Neural cell (in vitro differentiated cells): ENCODE results near the gene EMC9.

ENCODE experiments used
- CTCF ChIP-seq: fragments of 450-650 bp; IDR thresholded peaks from 2 replicates; pipeline ENCODE4 v1.5.1; 2014; ENCODE audit warnings: antibody characterized with exemption, mild to moderate bottlenecking, moderate library complexity; ENCODE audit not compliant: poor library complexity, severe bottlenecking
- EZH2 ChIP-seq: fragments of 200-600, 300-800 bp; shearing (Covaris generic), sonication (generic); IDR thresholded peaks from 2 replicates; pipeline ENCODE4 v1.6.1; 2014; ENCODE audit warnings: antibody characterized with exemption, low read length, borderline replicate concordance, mild to moderate bottlenecking; ENCODE audit not compliant: insufficient read depth, poor library complexity, severe bottlenecking
- RAD21 ChIP-seq: fragments of 450-650 bp; conservative IDR thresholded peaks from 2 replicates; pipeline ENCODE4 v1.6.1; 2014; ENCODE audit warnings: antibody characterized with exemption, mild to moderate bottlenecking, moderate library complexity
- SMC3 ChIP-seq: fragments of 450-650 bp; conservative IDR thresholded peaks from 2 replicates; pipeline ENCODE4 v1.6.1; 2014; ENCODE audit warnings: antibody characterized with exemption, mild to moderate bottlenecking, moderate library complexity; ENCODE audit not compliant: poor library complexity
- TAF1 ChIP-seq: IDR thresholded peaks from 2 replicates; pipeline ENCODE4 v1.6.1; 2012; ENCODE audit warnings: low read depth

DNA sequence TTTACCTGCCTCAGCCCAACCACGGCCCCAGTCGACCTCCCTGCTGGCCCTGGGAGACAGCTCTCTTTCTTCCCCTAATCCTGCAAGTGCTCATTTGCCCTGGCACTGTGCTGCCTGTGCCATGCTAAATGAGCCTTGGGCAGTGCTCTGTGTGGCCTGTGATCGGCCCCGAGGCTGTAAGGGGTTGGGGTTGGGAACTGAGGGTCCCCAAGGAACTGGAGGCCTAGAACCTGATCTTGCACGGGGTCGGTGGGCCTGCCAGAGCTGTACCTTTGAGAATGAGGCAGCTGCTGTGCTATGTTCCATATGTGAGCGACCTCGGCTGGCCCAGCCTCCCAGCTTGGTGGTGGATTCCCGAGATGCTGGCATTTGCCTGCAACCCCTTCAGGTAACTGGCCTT lies 8.7 kb upstream of the EMC9 start:
- TF ChIP-seq RAD21 (no peak), CTCF (no peak), EZH2 (no peak), SMC3 (no peak), TAF1 (no peak)
